ENCODE data around the gene GSG1. TPM values are rescaled to one million over a fixed set of nuclear protein-coding genes. Genes with fewer than 3 reads are reported as not detected.

GSG1 gene
- polyA plus RNA-seq, 2 of the 4 experiments (the other 2 are of a cell fraction) = 0.06 TPM; not detected in 1

GRCh38 chr12:13100605-13100881, 2.9 kb downstream of the GSG1 start:
- no peak for ATAC-seq
- TF ChIP-seq CHD2 (IDR thresholded peaks at IDR 0.05; ENCODE audit: low read length, partially characterized antibody) (no peak), HEYL (CRISPR knock-in tag; IDR thresholded peaks at IDR 0.05) (no peak), NR3C1 (IDR thresholded peaks at IDR 0.05) (no peak), BCL3 (IDR thresholded peaks at IDR 0.05) (no peak), EHF (CRISPR knock-in tag; IDR thresholded peaks at IDR 0.05) (peak; percentile 28; the same call in 1 of the 2 replicates), GATA3 (IDR thresholded peaks at IDR 0.05; ENCODE audit: borderline replicate concordance) (no peak), HOXA7 (CRISPR knock-in tag; IDR thresholded peaks at IDR 0.05) (0 out of 2 replicates have a peak, but pooled peaks have one; percentile 26), RAD21 (conservative IDR thresholded peaks at IDR 0.05 in 1 of 2, IDR thresholded peaks at IDR 0.05 in 1 of 2) (no peak), ZFP36 (IDR thresholded peaks at IDR 0.05; ENCODE audit: borderline replicate concordance, partially characterized antibody) (no peak), NPAS2 (CRISPR knock-in tag; IDR thresholded peaks at IDR 0.05; ENCODE audit: borderline replicate concordance) (no peak), CTCF (IDR thresholded peaks at IDR 0.05) (no peak), HOXB13 (CRISPR knock-in tag; IDR thresholded peaks at IDR 0.05; ENCODE audit: low read depth) (0 out of 2 replicates have a peak, but pooled peaks have one; percentile 42), ZC3H11A (IDR thresholded peaks at IDR 0.05) (no peak), RARB (CRISPR knock-in tag; IDR thresholded peaks at IDR 0.05) (peak; percentile 56; the same call in 1 of the 2 replicates), KDM1A (IDR thresholded peaks at IDR 0.05; ENCODE audit: low read depth) (no peak), MAFK (IDR thresholded peaks at IDR 0.05; ENCODE audit: partially characterized antibody) (no peak), FOSB (CRISPR knock-in tag; IDR thresholded peaks at IDR 0.05) (peak; percentile 85), CHD4 (IDR thresholded peaks at IDR 0.05; ENCODE audit: borderline replicate concordance) (no peak), RFX5 (IDR thresholded peaks at IDR 0.05) (no peak), PHF8 (IDR thresholded peaks at IDR 0.05; ENCODE audit: borderline replicate concordance, low read depth) (no peak), CEBPB (IDR thresholded peaks at IDR 0.05) (no peak), POLR2AphosphoS2 (conservative IDR thresholded peaks at IDR 0.05; ENCODE audit: low read length) (no peak), RCOR1 (IDR thresholded peaks at IDR 0.05; ENCODE audit: low read depth, low read length) (no peak), FOSL2 (IDR thresholded peaks at IDR 0.05) (no peak), FOSL2 (CRISPR knock-in tag; IDR thresholded peaks at IDR 0.05) (no peak), SREBF2 (IDR thresholded peaks at IDR 0.05) (no peak), TFCP2L1 (CRISPR knock-in tag; IDR thresholded peaks at IDR 0.05) (0 out of 2 replicates have a peak, but pooled peaks have one; percentile 37), PBX3 (IDR thresholded peaks at IDR 0.05) (no peak), FOXS1 (CRISPR knock-in tag; IDR thresholded peaks at IDR 0.05) (no peak), CBX8 (IDR thresholded peaks at IDR 0.05) (no peak), ESRRA (IDR thresholded peaks at IDR 0.05; ENCODE audit: borderline replicate concordance, low read length) (no peak), POLR2A (IDR thresholded peaks at IDR 0.05; ENCODE audit: low read length) (no peak), ELK1 (IDR thresholded peaks at IDR 0.05; ENCODE audit: low read depth, low read length) (no peak), ZSCAN20 (CRISPR knock-in tag; IDR thresholded peaks at IDR 0.05) (no peak), MAX (IDR thresholded peaks at IDR 0.05) (no peak), NFE2L2 (conservative IDR thresholded peaks at IDR 0.05; ENCODE audit: low read length) (no peak), HMGXB4 (CRISPR knock-in tag; IDR thresholded peaks at IDR 0.05; ENCODE audit: borderline replicate concordance) (no peak)

More at GRCh38 chr12:13100605-13100881, 2.9 kb downstream of the GSG1 start:
- peak overlapping the region; percentile 97 for H3K4me2 ChIP-seq
- ChIA-PET POLR2A (interaction anchor here (0.6 to 2.3 kb wide), 5 partner anchors 96 to 299 kb away, joined by 3 to 14 read pairs (median 4); partner anchors contain the start of gene EMP1), CTCF (interaction anchor here (0.8 to 8.5 kb wide), 5 partner anchors 24 to 152 kb away, joined by 3 to 189 read pairs (median 3); no protein-coding TSS in a partner anchor)
- DNase-seq (ENCODE audit: low read depth in 1 of 2, low spot score in 1 of 2) = no peak
- H3K4me3 ChIP-seq = peak overlapping the region; percentile 52
- no peak for FAIRE-seq
- WGBS (ENCODE audit: missing lambda C conversion rate) = 18% methylated on average over 6 of the region's 6 CpGs
- H3K27ac ChIP-seq = peak overlapping the region; percentile 95
- peaks cover 57% of the 10 kb centered on the region for H3K4me1 ChIP-seq
- H3K9me3 ChIP-seq = no peaks in the 10 kb centered on the region
